ES-I3 (cell line): Measurements from ENCODE around the gene LIFR.

Experiments
- H3K36me3 ChIP-seq: 2 replicates; pipeline ENCODE4 v1.6.1; 2013; ENCODE audit warnings: mild to moderate bottlenecking, low read length, control low read depth, moderate library complexity; ENCODE audit not compliant: insufficient read depth
- H3K4me1 ChIP-seq: 2 replicates; pipeline ENCODE4 v1.6.1; 2013; ENCODE audit warnings: mild to moderate bottlenecking, control low read depth, low read length; ENCODE audit not compliant: insufficient read depth
- H3K9ac ChIP-seq: 2 replicates; pipeline ENCODE4 v1.6.1; 2013; ENCODE audit warnings: low read depth, mild to moderate bottlenecking, low read length, moderate library complexity
- H3K9me3 ChIP-seq: 2 replicates; pipeline ENCODE4 v1.6.1; 2013; ENCODE audit warnings: mild to moderate bottlenecking, low read length, moderate library complexity; ENCODE audit not compliant: control insufficient read depth, insufficient read depth

LIFR gene

DNA sequence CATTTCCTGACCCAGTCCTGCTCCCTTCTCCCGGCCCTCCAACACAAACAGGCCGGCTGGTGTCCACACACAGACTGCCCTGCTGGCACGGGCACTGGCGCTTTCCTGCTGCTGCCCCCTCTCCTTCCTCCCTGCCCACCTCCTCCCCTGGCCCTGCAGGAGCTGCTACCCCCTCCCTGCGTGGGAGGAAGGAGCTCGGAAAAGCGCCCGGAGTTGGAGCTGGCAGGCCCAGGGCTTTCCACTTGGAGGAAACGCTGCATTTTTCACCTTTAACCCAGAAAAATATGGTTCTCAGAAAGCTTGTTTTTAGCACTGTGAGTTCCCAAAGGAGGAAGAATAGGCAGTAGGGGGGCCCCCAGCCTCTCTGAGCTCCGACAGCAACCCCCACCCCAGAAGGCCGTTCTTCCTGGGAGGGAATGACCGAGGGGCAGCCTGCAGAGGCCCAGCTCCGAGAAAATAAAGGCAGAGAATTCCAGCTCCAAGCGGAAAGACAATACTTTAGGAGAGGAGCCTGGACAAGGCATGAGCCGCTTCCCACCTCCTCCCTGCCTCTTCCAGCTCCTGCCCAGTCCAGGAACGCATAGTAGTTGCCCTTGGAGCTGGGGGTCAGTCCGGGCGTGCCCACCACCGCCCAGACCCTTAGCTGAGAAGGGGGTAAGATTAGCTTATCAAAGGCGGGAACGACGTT, 88.9 kb downstream of the LIFR start:
- no peak overlapping the region for H3K9ac ChIP-seq
- H3K9me3 ChIP-seq, result no peaks in the 10 kb centered on the region
- H3K36me3 ChIP-seq, result no peaks in the 10 kb centered on the region; the same call in 1 of the 2 replicates
- H3K4me1 ChIP-seq, result peaks cover 14% of the 10 kb centered on the region; the same call in 1 of the 2 replicates

DNA sequence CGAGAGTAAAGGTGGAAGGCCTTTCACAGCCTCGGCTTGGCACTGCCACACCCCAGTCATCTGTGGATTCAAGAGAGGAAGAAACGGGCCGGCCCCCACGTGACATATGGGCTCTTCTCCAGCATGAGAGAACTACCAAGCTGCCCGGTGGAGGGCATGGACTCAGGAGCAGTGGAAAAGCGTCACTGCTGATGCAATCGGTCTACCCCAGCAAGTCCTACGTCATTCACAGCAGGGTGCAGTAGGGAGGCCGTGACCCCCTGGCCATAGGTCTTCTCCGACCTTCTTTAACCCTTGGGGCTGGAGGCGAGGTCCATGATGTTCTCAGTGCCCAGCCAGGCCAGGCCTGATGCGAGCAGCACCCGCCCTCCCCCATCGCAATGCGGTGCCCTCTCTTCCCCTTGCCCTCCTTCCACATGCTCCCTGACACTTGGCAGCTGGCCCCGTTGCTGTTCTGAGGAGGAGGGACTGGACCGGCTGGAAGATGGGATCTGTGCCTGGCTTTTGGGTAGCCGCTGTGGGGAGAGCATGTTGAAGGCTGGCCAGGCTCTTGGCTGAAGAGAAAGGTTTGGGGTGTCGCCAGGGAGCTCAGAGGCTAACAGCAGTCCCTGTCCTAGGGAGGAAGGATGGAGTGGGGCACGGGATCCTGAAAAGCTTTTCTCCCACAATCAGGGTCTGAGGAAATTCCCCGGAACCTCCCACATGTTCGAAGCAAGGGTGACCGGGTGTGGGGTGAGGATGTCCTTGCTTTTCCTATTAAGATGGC, 89.8 kb downstream of the LIFR start:
- no peaks in the 10 kb centered on the region; the same call in 1 of the 2 replicates for H3K36me3 ChIP-seq
- peaks cover 14% of the 10 kb centered on the region; the same call in 1 of the 2 replicates for H3K4me1 ChIP-seq
- no peak overlapping the region for H3K9ac ChIP-seq
- no peaks in the 10 kb centered on the region for H3K9me3 ChIP-seq

DNA sequence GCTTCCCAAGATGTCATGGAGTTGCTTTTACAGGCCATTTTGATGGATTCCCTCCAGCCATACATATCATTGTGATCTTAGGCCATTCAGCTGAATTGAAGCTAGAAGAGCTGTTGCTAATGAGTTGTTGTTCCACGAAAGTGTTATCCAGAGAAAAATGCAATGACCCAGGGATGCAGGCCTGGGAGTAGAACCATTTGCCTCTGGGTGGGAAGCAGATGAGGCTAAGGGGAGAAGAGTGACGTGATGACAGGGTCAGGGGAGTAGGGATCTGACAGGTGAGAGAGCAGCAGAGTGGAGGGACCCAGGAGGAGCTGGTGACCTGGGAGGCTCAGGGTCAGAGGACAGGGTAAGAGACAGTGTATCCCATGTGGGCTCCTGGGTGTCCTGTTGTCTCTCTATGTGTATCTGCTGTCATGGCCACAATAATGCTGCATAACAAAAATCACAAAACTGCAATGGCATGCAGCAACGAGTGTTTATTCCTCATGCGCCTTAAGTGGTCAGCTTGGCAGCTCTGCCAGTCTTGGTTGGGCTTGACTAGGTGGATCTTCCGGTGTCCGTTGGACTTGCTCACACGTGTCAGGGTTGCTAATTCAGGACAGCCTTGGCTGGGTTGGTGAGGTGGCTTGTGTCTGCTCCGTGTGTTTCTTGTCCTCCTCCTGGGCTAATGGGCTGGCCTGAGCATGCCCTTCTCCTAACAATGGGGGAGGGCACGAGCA, 90.6 kb downstream of the LIFR start:
- H3K4me1 ChIP-seq, result peaks cover 14% of the 10 kb centered on the region; the same call in 1 of the 2 replicates
- no peaks in the 10 kb centered on the region for H3K9me3 ChIP-seq
- H3K9ac ChIP-seq, result no peak overlapping the region
- H3K36me3 ChIP-seq, result no peaks in the 10 kb centered on the region; the same call in 1 of the 2 replicates

DNA sequence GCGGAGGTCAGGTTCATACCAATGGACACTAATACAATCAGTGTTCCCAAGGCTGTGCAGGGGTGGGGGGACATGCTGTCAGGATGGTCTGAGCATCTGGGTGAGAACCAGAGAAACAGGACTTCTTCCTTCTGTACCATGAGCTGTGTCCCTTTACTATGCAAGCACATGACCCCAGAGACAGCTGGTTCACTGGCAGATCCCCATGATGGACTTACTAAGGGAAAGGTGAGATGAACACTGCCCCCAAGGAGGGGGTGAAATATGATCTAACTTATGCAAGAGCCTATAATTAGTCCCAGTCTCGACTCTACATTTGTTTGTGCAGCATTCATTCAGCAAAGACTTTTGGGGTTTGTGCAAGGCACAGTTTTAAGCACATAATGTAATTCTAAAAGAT, 91.4 kb downstream of the LIFR start:
- Histone ChIP-seq H3K4me1 (peaks cover 14% of the 10 kb centered on the region; the same call in 1 of the 2 replicates), H3K9me3 (no peaks in the 10 kb centered on the region), H3K36me3 (no peaks in the 10 kb centered on the region), H3K9ac (no peak overlapping the region)

DNA sequence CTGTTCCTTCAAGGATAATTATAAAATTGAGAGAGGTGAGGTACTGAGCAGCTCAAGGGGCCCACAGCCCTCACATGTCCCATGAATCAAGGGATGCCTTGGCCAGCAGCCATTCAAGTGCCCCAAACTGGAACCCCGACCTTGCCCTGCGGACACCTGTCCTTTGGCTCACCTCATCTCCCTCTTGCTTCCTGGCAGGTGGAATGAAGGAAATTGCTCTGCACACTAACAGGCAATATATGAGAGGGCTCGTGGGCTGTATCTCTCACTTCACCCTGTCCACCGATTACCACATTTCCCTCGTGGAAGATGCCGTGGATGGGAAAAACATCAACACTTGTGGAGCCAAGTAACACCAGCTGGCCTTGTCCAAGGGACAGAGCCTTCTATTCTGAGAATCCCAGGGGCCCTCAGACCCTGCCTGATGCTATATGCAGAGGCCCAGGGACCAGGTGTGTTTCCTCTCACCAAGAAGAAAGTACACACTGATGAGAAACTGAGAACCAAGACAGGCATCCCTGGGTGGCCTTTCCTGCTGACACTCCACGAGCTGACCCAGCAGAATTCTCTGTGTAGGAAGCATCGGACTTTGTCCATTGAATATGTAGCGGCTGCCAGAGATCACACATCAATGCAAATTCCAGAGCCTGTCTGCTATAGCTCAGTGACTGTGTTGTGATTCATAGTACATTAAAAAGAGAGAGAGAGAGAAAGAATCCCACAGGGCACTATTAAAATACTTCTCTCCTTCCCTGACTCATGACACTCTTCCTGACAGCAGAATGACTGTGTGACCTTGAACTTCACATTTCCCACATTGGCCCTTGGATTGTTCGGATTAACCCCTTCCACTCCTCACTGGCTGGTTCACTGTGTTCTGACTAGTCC, 92.6 kb downstream of the LIFR start:
- peaks cover 10% of the 10 kb centered on the region; the same call in 1 of the 2 replicates for H3K4me1 ChIP-seq
- H3K36me3 ChIP-seq, result no peaks in the 10 kb centered on the region
- H3K9ac ChIP-seq, result no peak overlapping the region
- no peaks in the 10 kb centered on the region for H3K9me3 ChIP-seq

DNA sequence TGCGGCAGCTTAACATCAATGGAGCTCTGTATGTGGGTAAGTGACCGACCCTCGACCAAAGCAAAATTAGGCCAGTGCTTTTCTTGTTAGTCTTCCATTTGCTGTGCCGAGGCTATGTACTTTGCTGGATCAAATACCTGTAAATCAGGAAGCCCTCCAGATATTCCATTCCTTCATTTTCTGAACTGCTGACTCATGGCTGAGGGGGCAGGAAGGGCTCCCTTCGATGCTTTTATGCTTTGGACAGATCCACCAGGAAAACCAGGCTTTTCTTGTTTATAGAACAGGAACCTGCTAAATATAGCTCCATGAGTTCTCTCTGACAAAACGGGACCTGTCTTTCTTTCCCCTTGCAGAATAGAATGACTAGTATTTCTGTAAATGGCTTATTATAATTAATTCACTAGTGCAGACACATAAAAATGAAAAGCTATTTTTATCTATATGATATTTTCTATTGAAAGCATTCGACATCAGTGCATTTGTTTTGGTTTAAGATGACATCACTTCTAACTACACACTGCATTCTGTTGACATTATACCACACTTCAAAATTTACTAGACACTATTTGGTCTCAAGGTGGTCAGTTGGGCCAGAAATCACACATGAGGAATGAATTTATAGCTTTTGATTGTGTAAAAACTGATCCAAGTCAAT, 93.3 kb downstream of the LIFR start:
- Histone ChIP-seq H3K4me1 (peaks cover 8% of the 10 kb centered on the region; the same call in 1 of the 2 replicates), H3K9ac (no peak overlapping the region), H3K36me3 (no peaks in the 10 kb centered on the region), H3K9me3 (no peaks in the 10 kb centered on the region)

DNA sequence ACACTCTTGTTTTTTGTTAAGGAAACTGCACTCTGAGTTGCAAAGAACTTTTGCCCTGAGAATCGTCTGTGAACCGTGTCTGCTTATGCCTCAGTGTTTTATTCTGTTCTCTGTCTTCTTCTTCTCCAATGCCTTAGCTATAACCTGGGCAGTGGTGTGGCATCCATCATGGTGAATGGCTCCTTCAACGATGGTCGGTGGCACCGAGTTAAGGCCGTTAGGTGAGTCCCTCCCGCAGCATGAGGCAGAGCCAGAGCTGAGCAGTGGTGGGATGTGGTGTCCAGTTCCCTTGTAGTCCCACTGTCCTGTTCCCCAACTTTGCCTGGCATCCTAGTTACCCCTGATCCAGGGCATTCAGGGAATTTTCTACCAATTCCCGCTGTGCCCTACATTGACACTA, 98.3 kb downstream of the LIFR start:
- H3K9ac ChIP-seq, result no peak overlapping the region
- no peaks in the 10 kb centered on the region for H3K9me3 ChIP-seq
- no peaks in the 10 kb centered on the region for H3K4me1 ChIP-seq
- H3K36me3 ChIP-seq, result no peaks in the 10 kb centered on the region

DNA sequence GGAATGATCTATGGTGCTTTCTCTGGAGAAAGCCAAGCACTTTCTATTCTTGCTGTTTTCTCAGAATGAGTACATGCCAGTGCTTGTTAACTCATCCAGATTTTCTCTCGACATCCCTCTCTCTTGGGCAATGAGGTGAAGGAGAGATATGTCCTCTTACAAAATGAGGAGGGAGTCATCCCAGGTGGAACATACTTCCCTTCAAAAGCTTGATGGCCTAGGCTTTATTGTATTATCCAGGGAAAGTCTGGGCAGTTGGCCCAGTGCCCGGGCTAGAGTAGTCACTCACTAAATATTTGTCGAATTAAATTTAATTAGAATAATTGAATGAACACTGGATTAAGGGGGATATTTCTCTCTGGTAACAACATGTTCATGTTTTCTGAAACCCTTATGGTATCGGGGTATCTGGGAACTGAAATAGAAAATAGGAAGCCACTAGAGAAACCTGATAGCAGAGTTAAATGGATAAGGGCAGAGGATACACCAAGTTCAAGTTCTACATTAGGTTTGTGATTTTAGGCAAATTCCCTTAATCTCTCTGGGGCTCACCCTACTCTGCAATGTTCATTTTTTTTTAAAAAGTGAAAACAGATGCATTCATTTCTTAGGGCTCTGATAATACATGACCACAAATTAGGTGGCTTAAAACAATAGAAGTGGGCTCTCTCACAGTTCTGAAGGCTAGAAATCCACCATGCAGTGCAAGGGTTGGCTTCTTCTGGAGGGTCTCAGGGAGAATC, 99.6 kb downstream of the LIFR start:
- Histone ChIP-seq H3K36me3 (no peaks in the 10 kb centered on the region), H3K9ac (no peak overlapping the region), H3K4me1 (no peaks in the 10 kb centered on the region), H3K9me3 (no peaks in the 10 kb centered on the region)

DNA sequence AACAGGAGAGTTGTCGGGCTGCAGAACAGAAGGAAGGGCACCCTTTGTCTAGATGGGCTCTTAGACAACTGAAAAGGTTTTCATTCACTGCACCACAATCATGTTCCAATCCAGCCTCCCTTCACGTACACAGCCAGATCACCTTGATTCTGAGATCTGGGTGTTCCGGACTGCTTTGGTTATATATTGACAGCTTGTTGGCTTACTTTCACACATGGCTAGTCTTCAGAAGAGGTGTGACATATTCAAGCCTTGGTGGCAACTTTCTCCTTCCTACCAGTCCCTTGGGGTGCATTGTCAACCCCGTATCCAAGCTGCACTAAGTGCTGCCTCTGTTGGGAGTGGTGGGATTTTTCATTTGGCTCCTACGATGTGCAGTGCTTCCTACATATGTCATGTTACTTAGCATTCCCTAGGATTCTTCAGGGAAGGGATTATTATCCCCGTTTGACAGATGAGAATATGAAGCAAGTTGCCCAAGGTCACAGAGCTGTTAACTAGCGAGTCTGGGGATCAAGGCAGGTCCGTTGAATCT, 100.6 kb downstream of the LIFR start:
- H3K4me1 ChIP-seq, result no peaks in the 10 kb centered on the region
- no peak overlapping the region for H3K9ac ChIP-seq
- H3K9me3 ChIP-seq, result no peaks in the 10 kb centered on the region
- no peaks in the 10 kb centered on the region for H3K36me3 ChIP-seq

DNA sequence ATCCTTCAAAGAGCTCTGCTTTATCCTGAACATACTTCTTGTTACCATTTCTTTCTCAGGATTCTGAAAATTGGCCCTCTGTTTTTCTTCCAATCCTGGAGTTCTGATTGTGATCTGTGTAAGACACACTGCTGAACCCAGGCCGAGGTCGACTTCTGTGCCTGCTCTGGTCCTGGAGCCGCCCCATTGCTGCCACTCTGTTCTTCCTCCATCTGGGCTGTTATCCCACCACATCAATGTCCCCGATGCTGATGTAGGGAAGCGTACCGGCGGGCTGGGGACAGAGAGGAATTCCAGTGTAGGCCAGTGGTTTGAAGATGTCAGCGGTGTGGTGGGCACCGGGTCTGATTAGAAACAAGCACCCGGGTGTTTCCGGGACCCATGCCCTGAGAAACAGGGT, 102.5 kb downstream of the LIFR start:
- H3K9me3 ChIP-seq, result no peaks in the 10 kb centered on the region
- no peaks in the 10 kb centered on the region for H3K4me1 ChIP-seq
- no peak overlapping the region for H3K9ac ChIP-seq
- no peaks in the 10 kb centered on the region for H3K36me3 ChIP-seq

DNA sequence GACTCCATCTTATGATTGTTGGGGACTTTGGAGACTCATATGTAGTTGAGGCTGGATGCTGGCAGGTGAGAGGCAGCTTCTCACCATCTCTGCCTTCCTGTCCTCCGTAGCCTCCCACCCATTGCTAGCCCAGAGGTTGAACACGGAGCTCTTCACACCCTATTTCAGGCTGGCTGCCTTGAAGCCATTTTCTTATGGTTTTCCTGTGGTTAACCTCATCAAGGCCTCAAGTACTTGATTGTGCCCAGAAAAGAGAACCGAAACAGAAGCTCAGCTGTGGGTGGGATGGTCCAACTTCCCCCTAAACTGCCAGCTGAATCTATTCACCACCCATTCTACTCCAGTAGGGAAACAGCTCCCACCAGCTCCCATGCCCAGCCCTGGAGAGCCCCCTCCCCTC, 102.9 kb downstream of the LIFR start:
- no peaks in the 10 kb centered on the region for H3K36me3 ChIP-seq
- H3K9ac ChIP-seq, result no peak overlapping the region
- no peaks in the 10 kb centered on the region for H3K9me3 ChIP-seq
- H3K4me1 ChIP-seq, result no peaks in the 10 kb centered on the region

DNA sequence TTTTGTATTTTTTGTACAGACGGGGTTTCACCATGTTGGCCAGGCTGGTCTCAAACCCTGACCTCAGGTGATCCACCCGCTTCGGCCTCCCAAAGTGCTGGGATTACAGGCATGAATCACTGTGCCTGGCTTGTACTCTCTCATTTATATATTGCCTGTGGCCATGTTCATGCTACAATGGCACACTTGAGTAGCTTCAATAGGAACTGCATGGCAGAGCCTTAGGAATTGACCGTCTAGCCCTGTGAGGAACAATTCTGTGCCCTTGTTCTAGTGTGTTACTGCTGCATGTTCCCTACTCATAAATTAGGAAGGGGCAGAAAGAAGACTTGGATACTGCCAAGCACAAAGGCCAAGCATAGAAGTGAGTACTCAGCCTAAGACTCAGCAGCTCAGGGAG, 104.2 kb downstream of the LIFR start:
- Histone ChIP-seq H3K9ac (no peak overlapping the region), H3K36me3 (no peaks in the 10 kb centered on the region), H3K9me3 (no peaks in the 10 kb centered on the region), H3K4me1 (no peaks in the 10 kb centered on the region)
